B cell (primary cell): ENCODE results near the gene KCNT1. TPM values are rescaled to one million over a fixed set of nuclear protein-coding genes. Genes with fewer than 3 reads are reported as not detected.

Experiments
- ATAC-seq: fragments of 200-7000 bp; cut with Tn5 transposase; one replicate; pipeline ENCODE4 v1.10.0; 2021; ENCODE audit warnings: low read depth, mild to moderate bottlenecking, moderate number of reproducible peaks, moderate library complexity
- CTCF ChIA-PET: fragments of 350-600 bp; sonication (Branson Sonifier 250); formaldehyde crosslinking; loops from one replicate; lab custom pipeline; 2021; ENCODE audit warnings: antibody characterized with exemption, inconsistent platforms; lab: Charles Lee
- POLR2A ChIA-PET: fragments of 350-600 bp; sonication (Branson Sonifier 250); formaldehyde crosslinking; loops from one replicate; lab custom pipeline; 2021; ENCODE audit warnings: antibody characterized with exemption; lab: Charles Lee
- DNase-seq: peaks from one replicate; pipeline ENCODE4 v3.0.0; 2013
- H2AFZ ChIP-seq: 2 replicates; pipeline ENCODE4 v1.6.1; 2012; ENCODE audit warnings: mild to moderate bottlenecking, low read depth, low read length; ENCODE audit not compliant: insufficient read depth, poor library complexity, severe bottlenecking
- H3K27ac ChIP-seq, 2 donors: 1 replicate in 1 of 2; 2 replicates in 1 of 2; pipeline ENCODE4 v1.5.1; 2012 to 2013; ENCODE audit warnings: low read length in 2 of 2, mild to moderate bottlenecking in 2 of 2, moderate library complexity in 1 of 2
- H3K27me3 ChIP-seq, 4 experiments: fragments of 200-600 bp in 1 of 4; sonication (generic) in 1 of 4; replicated peaks in 1 of 4; 1 replicate in 2 of 4; 2 replicates in 2 of 4; pipeline versions ENCODE4 v1.6.1 to v1.7.0; 2013 to 2016; ENCODE audit warnings: low read length in 3 of 4, mild to moderate bottlenecking in 2 of 4, mixed read lengths in 1 of 4, moderate library complexity in 1 of 4; ENCODE audit not compliant: insufficient read depth in 4 of 4, control insufficient read depth in 3 of 4; ENCODE audit errors: control extremely low read depth in 1 of 4
- H3K36me3 ChIP-seq, 2 experiments: replicated peaks in 1 of 2; 1 replicate in 1 of 2; 2 replicates in 1 of 2; pipeline versions ENCODE4 v1.6.1 to v1.7.1; 2013; ENCODE audit warnings: low read length in 1 of 2; ENCODE audit not compliant: insufficient read depth in 2 of 2, control insufficient read depth in 1 of 2; ENCODE audit errors: control extremely low read depth in 1 of 2, extremely low read depth in 1 of 2
- H3K4me1 ChIP-seq, 2 donors: fragments of 200-600 bp in 1 of 2; sonication (generic) in 1 of 2; 1 replicate in 1 of 2; 2 replicates in 1 of 2; pipeline versions ENCODE4 v1.5.1 to v1.6.1; 2013 to 2017; ENCODE audit warnings: low read length in 2 of 2; ENCODE audit not compliant: control insufficient read depth in 2 of 2, insufficient read depth in 2 of 2
- H3K4me2 ChIP-seq: replicated peaks from 2 replicates; pipeline ENCODE3; 2012; ENCODE audit warnings: mild to moderate bottlenecking, low read depth, low read length; ENCODE audit not compliant: poor library complexity, severe bottlenecking
- H3K4me3 ChIP-seq, 5 experiments: fragments of 200-600 bp in 1 of 5; sonication (generic) in 1 of 5; 1 replicate in 3 of 5; 2 replicates in 2 of 5; pipeline versions ENCODE4 v1.5.1 to v1.7.0; 2011 to 2016; ENCODE audit warnings: low read length in 4 of 5, mild to moderate bottlenecking in 4 of 5, low read depth in 2 of 5, control low read depth in 1 of 5, moderate library complexity in 1 of 5; ENCODE audit not compliant: insufficient read depth in 1 of 5; ENCODE audit errors: control extremely low read depth in 1 of 5, extremely low read depth in 1 of 5
- H3K79me2 ChIP-seq: fragments of 200-600 bp; sonication (generic); one replicate; pipeline ENCODE4 v1.6.0; 2016; ENCODE audit warnings: low read length; ENCODE audit not compliant: control insufficient read depth, insufficient read depth
- H3K9ac ChIP-seq: fragments of 200-600 bp; sonication (generic); 2 replicates; pipeline ENCODE4 v1.6.1; 2017; ENCODE audit warnings: mild to moderate bottlenecking, low read length, moderate library complexity
- H3K9me3 ChIP-seq, 3 donors: one replicate each; pipeline versions ENCODE4 v1.6.1 to v1.7.1; 2013; ENCODE audit warnings: low read length in 2 of 3; ENCODE audit not compliant: control insufficient read depth in 2 of 3, insufficient read depth in 1 of 3; ENCODE audit errors: control extremely low read depth in 1 of 3
- H4K20me1 ChIP-seq: 2 replicates; pipeline ENCODE4 v1.6.0; 2012; ENCODE audit warnings: mild to moderate bottlenecking, low read length; ENCODE audit not compliant: insufficient read depth, control insufficient read depth, poor library complexity, severe bottlenecking
- H3K27ac Mint-ChIP-seq: one replicate; pipeline ENCODE4 v1.8.0; 2021; ENCODE audit warnings: mixed read lengths
- H3K27me3 Mint-ChIP-seq: one replicate; pipeline ENCODE4 v1.8.0; 2021; ENCODE audit warnings: mixed read lengths
- H3K4me1 Mint-ChIP-seq: one replicate; pipeline ENCODE4 v1.8.0; 2021; ENCODE audit warnings: mixed read lengths
- H3K4me3 Mint-ChIP-seq: one replicate; pipeline ENCODE4 v1.8.0; 2021; ENCODE audit warnings: mixed read lengths
- H3K9me3 Mint-ChIP-seq: one replicate; pipeline ENCODE4 v1.8.0; 2022; ENCODE audit warnings: mixed read lengths; ENCODE audit not compliant: insufficient read depth
- EZH2 ChIP-seq: IDR thresholded peaks from 2 replicates; pipeline ENCODE4 v1.6.1; 2012; ENCODE audit warnings: borderline replicate concordance, low read depth, mild to moderate bottlenecking, moderate library complexity, low read length; ENCODE audit not compliant: insufficient read depth, poor library complexity, severe bottlenecking
- WGBS: methylation state at CpG from one replicate; pipeline ENCODE4 v1.1.5; 2013; ENCODE audit warnings: missing lambda C conversion rate; ENCODE audit not compliant: insufficient coverage; 5-methylcytosine and 5-hydroxymethylcytosine counted together
- intact Hi-C: fragments of 100-400 bp; cut with micrococcal nuclease; formaldehyde crosslinking; loops from one replicate; pipeline ENCODE4 v1.10.0; 2022
- polyA plus RNA-seq: library from polyadenylated mRNA; depleted of rRNA; stranded (reverse); fragments of >200 nt; gene quantifications from 2 replicates; pipeline ENCODE4 v1.2.3, GENCODE V29; 2012
- total RNA-seq, 2 donors: library from RNA; stranded (reverse); fragments of 120-200 nt in 1 of 2; gene quantifications; 1 replicate in 1 of 2; 2 replicates in 1 of 2; pipeline versions ENCODE4 v1.2.3 to v1.2.4, GENCODE V29; 2013 to 2022
- TF ChIP-seq, protein P1 (sequence below): fragments of 200-600 bp; IDR thresholded peaks from one replicate; pipeline ENCODE4 v1.8.0; 2022; ENCODE audit warnings: antibody characterized with exemption, mild to moderate bottlenecking

KCNT1 gene
- total and polyA plus RNA-seq, 2 donors (not counting 1 experiment from before 2014, with no cell fraction given) = not detected

DNA sequence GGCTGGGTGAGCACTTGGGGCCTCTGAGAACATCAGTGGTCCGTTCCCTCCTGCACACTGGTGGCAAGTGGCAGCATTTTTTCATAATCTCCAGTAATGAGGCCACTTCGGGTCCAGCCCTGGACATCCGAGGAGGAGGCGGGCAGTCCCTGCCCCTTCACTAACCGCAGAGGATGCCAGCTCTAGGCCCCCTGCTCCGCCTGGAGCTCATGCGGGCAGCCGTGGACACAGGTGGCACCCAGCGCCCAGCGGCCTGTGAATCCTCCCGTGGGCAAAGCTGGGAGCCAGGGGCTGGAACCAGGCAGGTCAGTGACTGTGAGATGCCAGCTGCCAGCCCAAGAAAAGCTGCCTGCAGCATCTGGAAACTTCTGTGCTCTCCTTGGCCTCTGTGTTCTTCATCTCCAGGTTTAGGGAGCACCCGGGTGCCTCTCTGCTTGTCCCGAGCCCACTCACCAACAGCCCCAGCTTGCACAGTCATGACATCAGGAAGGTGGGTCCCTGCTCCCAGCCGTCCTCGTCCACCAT lies 92.4 kb downstream of the KCNT1 start:
- DNase-seq = no peak
- WGBS = 88% methylated on average over 11 of the region's 15 CpGs
- TF ChIP-seq, protein P1, sequence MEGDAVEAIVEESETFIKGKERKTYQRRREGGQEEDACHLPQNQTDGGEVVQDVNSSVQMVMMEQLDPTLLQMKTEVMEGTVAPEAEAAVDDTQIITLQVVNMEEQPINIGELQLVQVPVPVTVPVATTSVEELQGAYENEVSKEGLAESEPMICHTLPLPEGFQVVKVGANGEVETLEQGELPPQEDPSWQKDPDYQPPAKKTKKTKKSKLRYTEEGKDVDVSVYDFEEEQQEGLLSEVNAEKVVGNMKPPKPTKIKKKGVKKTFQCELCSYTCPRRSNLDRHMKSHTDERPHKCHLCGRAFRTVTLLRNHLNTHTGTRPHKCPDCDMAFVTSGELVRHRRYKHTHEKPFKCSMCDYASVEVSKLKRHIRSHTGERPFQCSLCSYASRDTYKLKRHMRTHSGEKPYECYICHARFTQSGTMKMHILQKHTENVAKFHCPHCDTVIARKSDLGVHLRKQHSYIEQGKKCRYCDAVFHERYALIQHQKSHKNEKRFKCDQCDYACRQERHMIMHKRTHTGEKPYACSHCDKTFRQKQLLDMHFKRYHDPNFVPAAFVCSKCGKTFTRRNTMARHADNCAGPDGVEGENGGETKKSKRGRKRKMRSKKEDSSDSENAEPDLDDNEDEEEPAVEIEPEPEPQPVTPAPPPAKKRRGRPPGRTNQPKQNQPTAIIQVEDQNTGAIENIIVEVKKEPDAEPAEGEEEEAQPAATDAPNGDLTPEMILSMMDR = no peak
- no peak for TF ChIP-seq EZH2

DNA sequence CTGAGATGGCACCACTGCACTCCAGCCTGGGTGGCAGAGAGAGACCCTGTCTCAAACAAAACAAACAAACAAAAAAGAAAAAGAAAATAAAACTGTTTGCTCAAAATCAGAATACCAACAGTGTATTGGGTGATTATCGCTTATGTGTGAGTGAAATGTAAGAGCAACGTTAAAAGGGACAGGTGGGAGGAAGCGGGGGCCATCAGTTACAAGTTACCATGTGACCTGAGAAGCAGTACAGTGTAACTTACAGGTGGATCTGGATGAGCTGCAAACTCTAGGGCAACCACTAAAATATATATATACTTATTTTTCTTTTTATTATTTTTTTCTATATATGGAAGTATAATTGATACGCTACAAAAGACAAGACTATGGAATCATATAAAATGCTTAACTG lies 93.4 kb downstream of the KCNT1 start:
- Histone ChIP-seq H3K9me3 (no peaks in the 10 kb centered on the region), H3K4me1 (no peaks in the 10 kb centered on the region), H4K20me1 (no peaks in the 10 kb centered on the region), H3K4me2 (no peak overlapping the region), H3K79me2 (no peaks in the 10 kb centered on the region), H3K27ac (no peak overlapping the region), H2AFZ (no peak overlapping the region), H3K27me3 (no peaks in the 10 kb centered on the region), H3K36me3 (no peaks in the 10 kb centered on the region), H3K9ac (no peak overlapping the region), H3K4me3 (no peak overlapping the region)
- no peak for ATAC-seq
- CTCF ChIA-PET = interaction anchor here (0.7 kb wide), 1 partner anchor 876 kb away, joined by 3 read pairs; no protein-coding TSS in a partner anchor
- Mint-ChIP-seq H3K4me3 (no peak overlapping the region), H3K9me3 (no peaks in the 10 kb centered on the region), H3K4me1 (no peaks in the 10 kb centered on the region), H3K27ac (no peak overlapping the region), H3K27me3 (peaks cover 3% of the 10 kb centered on the region)
- TF ChIP-seq, protein P1 = no peak
- no peak for TF ChIP-seq EZH2
- POLR2A ChIA-PET = no interaction called here
- DNase-seq = no peak
- intact Hi-C loops = no loop called here
- 73% methylated on average over 2 of the region's 4 CpGs for WGBS

More for the DNA sequence above, 92.4 kb downstream of the KCNT1 start:
- H3K4me2 ChIP-seq = no peak overlapping the region
- H3K9me3 ChIP-seq = no peaks in the 10 kb centered on the region
- H3K79me2 ChIP-seq = no peaks in the 10 kb centered on the region
- no peak overlapping the region for H3K27ac Mint-ChIP-seq
- H3K9ac ChIP-seq = no peak overlapping the region
- no peak overlapping the region for H3K27ac ChIP-seq
- no peaks in the 10 kb centered on the region for H4K20me1 ChIP-seq
- H3K4me3 ChIP-seq = no peak overlapping the region
- H3K36me3 ChIP-seq = no peaks in the 10 kb centered on the region
- no peak overlapping the region for H3K4me3 Mint-ChIP-seq
- H2AFZ ChIP-seq = no peak overlapping the region
- H3K27me3 ChIP-seq = no peaks in the 10 kb centered on the region
- ChIA-PET POLR2A (no interaction called here), CTCF (no interaction called here)
- no peak for ATAC-seq
- no peaks in the 10 kb centered on the region for H3K4me1 Mint-ChIP-seq
- peaks cover 3% of the 10 kb centered on the region for H3K27me3 Mint-ChIP-seq
- H3K4me1 ChIP-seq = no peaks in the 10 kb centered on the region
- intact Hi-C loops = no loop called here
- H3K9me3 Mint-ChIP-seq = no peaks in the 10 kb centered on the region
